ENCODE data around the gene CCDC172.

CCDC172 gene

GRCh38 chr10:116324227-116324950, at the start of gene CCDC172:
CCDC172 (plus strand) TSS chr10:116324448; CDS start chr10:116325012, 564 bp downstream.
- DNase-seq (ENCODE audit: low read depth in 2 of 2): no peak

DNA sequence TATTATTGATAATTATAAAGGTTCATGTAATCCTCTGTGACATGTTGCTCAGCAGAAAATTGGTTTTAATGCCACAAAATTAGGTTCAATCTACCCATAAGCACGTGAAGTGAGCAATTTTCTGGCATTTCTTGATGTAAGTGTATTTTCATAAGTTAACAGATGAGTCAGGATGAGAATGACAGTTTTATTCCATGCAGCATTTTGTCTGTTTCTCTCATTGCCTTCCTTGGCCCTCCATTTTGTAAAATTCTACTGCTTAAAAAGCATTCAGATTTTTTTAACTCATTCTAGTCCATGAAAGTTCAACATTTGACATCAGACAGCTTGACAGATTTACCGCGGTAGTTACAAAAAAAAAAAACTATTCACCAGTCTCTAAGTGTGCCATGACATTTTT, 47.3 kb upstream of the CCDC172 start:
- DNase-seq (ENCODE audit: low read depth in 2 of 2): no peak

DNA sequence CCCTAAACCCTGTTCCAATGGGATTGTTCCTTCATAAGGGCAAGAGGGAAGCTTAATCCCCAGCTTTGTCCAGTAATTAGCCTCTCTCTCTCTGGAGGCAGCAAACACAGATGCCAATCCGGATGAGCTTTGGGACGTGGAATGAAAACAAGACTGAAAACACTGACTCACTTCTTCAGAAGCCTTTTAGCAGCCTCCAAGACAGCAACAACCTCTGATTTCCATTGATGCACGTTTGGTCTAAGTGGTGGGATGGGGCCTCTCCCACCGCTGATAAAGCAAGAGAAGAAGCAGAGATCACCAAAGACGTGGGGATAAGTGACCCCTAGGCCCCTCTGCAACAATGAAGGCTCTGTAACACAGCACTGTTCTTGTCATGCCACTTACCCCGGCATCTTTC, 45.4 kb upstream of the CCDC172 start:
- no peak for DNase-seq (ENCODE audit: low read depth in 2 of 2)

GRCh38 chr10:116281775-116282174, 42.5 kb upstream of the CCDC172 start:
- no peak for DNase-seq (ENCODE audit: low read depth in 2 of 2)

DNA sequence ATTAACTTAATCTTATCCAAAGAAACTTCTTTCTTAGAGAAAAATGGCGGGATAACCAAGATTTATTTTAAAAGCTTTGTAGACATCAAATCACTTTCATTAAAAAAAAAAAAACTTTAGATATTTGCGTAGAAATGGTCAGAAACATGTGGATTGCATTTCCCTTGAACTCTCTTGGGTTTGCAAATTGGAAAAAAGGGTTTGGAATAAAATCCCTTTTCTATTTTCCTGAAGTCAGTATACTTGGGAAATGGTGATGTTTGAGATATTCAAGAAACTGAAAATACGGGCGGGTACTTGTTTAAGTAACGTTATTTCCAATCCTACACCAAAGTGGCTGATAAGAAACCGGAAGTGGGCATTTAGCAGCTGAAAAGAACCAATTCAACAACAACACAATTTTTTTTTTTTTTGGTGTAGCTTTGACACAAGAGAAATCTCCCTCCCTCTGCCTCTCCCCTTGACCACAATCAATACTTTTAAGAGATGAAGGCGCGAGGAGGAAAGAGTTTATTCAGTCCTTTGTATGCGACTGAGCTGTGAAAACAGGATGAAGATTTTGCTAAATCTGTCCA, 37.5 kb upstream of the CCDC172 start:
- DNase-seq (ENCODE audit: low read depth in 2 of 2): no peak

GRCh38 chr10:116287906-116288501, 36.2 kb upstream of the CCDC172 start:
- no peak for DNase-seq (ENCODE audit: low read depth in 2 of 2)

GRCh38 chr10:116289652-116290051, 34.6 kb upstream of the CCDC172 start:
- DNase-seq (ENCODE audit: low read depth in 2 of 2): no peak

GRCh38 chr10:116292493-116292892, 31.8 kb upstream of the CCDC172 start:
- no peak for DNase-seq (ENCODE audit: low read depth in 2 of 2)

DNA sequence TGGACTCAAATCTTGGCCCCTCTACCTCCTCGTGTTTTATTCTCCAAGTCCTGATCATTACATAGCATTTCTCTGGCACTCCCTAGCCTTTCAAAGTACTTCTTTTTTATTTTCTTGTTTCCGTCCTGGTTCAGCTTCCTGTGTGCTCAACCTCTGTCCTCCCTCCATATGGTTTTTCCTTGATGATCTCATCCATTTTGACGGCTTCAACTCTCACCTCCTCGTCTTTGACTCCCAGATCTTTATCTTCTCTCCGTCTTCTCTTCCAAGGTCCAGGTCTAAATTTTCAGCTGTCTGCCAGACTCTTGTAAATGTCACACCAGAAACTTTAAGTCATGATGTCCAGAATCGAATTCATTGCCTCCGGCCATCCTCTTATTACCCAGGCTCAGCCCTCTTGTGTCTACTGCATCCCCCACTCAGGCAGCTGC, 27.9 kb upstream of the CCDC172 start:
- DNase-seq (ENCODE audit: low read depth in 2 of 2): no peak

GRCh38 chr10:116298586-116298985, 25.7 kb upstream of the CCDC172 start:
- no peak for DNase-seq (ENCODE audit: low read depth in 2 of 2)

- DNase-seq (ENCODE audit: low read depth in 2 of 2): no peak
These were observed 23.7 kb upstream of the CCDC172 start for GRCh38 chr10:116300542-116300941.

- no peak for DNase-seq (ENCODE audit: low read depth in 2 of 2)
These were observed 19.3 kb upstream of the CCDC172 start for GRCh38 chr10:116304923-116305322.

- no peak for DNase-seq (ENCODE audit: low read depth in 2 of 2)
These were observed 17.4 kb upstream of the CCDC172 start for GRCh38 chr10:116306847-116307246.

DNA sequence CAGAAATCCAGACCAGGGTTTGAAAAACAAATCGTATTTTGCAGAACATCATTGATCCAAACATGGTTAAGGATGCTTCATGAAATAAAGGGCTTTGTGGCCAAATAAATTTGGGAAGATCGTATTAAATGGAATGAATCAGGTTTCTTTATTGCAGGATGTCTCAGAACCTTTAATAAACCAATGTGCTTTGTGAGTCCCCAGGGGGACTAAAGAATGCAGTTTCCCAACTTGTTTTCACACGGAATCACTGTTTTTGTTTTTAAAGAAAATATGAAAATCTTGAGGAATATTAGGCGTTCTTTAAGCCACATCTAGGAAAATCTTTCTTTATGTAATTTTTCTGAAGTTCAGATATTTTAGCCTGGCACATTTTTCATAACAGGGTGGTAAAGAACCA, 16.8 kb upstream of the CCDC172 start:
- DNase-seq (ENCODE audit: low read depth in 2 of 2): no peak

- no peak for DNase-seq (ENCODE audit: low read depth in 2 of 2)
These were observed 13.2 kb upstream of the CCDC172 start for GRCh38 chr10:116311016-116311415.

GRCh38 chr10:116311706-116312490, 12.3 kb upstream of the CCDC172 start:
- DNase-seq (ENCODE audit: low read depth in 2 of 2): no peak

- no peak for DNase-seq (ENCODE audit: low read depth in 2 of 2)
These were observed 11.7 kb upstream of the CCDC172 start for GRCh38 chr10:116312548-116312947.

DNA sequence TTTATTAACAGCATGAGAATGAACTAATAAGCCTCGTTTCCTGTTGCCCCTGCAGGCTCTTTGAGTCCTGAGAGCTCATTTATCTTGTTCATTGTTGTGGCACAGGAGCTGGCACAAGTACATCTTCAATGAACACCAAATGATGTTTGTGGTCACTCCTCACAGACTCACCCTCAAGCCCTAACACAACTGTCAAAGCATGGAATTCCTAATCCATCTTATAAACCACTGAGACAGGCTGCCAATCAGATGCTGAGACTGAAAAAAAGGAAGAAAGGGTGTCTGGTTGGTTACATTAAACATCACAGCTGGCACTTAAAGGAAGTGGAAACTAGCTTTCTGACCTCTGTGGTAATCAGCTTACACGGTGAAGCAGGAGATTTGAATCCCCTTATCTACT, 7.7 kb upstream of the CCDC172 start:
- no peak for DNase-seq (ENCODE audit: low read depth in 2 of 2)

GRCh38 chr10:116324951-116325635, 845 bp downstream of the CCDC172 start:
- no peak for DNase-seq (ENCODE audit: low read depth in 2 of 2)

- DNase-seq (ENCODE audit: low read depth in 2 of 2): no peak
These were observed 1.7 kb downstream of the CCDC172 start for GRCh38 chr10:116325987-116326386.

- DNase-seq (ENCODE audit: low read depth in 2 of 2): no peak
These were observed 4.9 kb downstream of the CCDC172 start for GRCh38 chr10:116329153-116329552.

GRCh38 chr10:116331815-116332214, 7.6 kb downstream of the CCDC172 start:
- DNase-seq (ENCODE audit: low read depth in 2 of 2): no peak

Data from stimulated activated CD8-positive, alpha-beta memory T cell treated with anti-CD3 and anti-CD28 coated beads, Interleukin-7, amount 100 ng/mL, for 4 hours (primary cell).